ENCODE results near the gene GLDC. TPM values are rescaled to one million over a fixed set of nuclear protein-coding genes. Genes with fewer than 3 reads are reported as not detected.

GLDC gene
- total RNA-seq, 2 experiments from 2014 or later, result not detected

DNA sequence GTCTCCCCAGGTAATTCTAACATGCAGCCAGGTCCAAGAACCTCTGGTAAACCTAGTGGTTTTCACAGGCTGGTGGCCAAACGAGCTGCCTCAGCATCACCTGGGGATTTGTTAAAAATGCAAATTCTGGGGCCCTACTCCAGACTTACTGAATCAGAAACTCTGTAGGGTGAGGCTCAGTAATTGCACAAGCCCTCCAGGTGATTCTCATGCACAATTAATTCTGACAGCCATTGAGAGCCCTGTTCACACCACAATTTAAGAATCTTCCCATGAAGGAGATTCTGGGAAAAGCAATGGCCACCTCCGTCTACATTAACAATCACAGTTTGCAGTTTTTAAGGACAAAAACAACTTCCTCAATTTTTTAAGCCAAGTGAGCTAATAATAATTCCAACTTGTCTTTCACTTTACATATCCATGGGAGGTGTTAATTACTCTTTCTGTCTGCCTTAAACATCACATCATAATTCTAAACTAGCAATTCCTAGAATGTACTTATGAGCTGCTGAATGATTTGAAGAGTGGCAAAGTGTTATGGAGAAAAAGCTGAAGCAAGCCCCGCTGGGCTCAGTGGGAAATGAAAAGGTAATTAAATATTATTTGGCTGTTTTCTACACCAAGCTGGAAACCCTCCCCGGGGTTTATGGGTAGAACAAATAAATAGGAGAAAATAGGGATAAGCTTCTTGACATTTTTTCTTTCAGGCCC, 70.0 kb downstream of the GLDC start:
- TF ChIP-seq CTCF (conservative IDR thresholded peaks at IDR 0.05; ENCODE audit: low read length), result no peak
- no peak for TF ChIP-seq EZH2phosphoT487 (IDR thresholded peaks at IDR 0.05; ENCODE audit: borderline replicate concordance, low read depth, low read length)
- peak overlapping the region; percentile 17 for H3K4me3 ChIP-seq (ENCODE audit: low read depth, low read length, poor library complexity, severe bottlenecking)
- no peaks in the 10 kb centered on the region for H3K36me3 ChIP-seq (ENCODE audit: insufficient read depth, low read length)
- no TSS peak for BruUV-seq (replicated peaks)
- no peaks in the 10 kb centered on the region for H4K20me1 ChIP-seq (ENCODE audit: insufficient read depth, low read length)
- no peaks in the 10 kb centered on the region for H3K9me3 ChIP-seq (ENCODE audit: low read length)
- ChIA-PET CTCF (ENCODE audit: unreplicated experiment) (interaction anchor here (0.8 to 1.2 kb wide), 3 partner anchors 8 to 222 kb away, joined by 3 read pairs; no protein-coding TSS in a partner anchor), POLR2A (interaction anchor here (0.6 to 1.7 kb wide), 14 partner anchors 10 to 1765 kb away, joined by 3 to 5 read pairs (median 3); no protein-coding TSS in a partner anchor)
- peak; percentile 83 for DNase-seq (ENCODE audit: low spot score)
- peak overlapping the region; percentile 22; the same call in 1 of the 2 replicates for H2AFZ ChIP-seq (ENCODE audit: low read length)
- H3K4me1 ChIP-seq (ENCODE audit: insufficient read depth, low read length, poor library complexity, severe bottlenecking), result peaks cover 35% of the 10 kb centered on the region
- H3K27ac ChIP-seq (ENCODE audit: low read depth, low read length, poor library complexity, severe bottlenecking), result peak overlapping the region; percentile 33
- intact Hi-C loops (cut with micrococcal nuclease; ENCODE audit: unreplicated experiment), result no loop called here
- H3K4me2 ChIP-seq (ENCODE audit: low read length), result peak overlapping the region; percentile 54
- no peaks in the 10 kb centered on the region for H3K9me2 ChIP-seq (ENCODE audit: insufficient read depth, low read length)
- H3K79me2 ChIP-seq (ENCODE audit: insufficient read depth, low read depth, low read length), result no peaks in the 10 kb centered on the region

DNA sequence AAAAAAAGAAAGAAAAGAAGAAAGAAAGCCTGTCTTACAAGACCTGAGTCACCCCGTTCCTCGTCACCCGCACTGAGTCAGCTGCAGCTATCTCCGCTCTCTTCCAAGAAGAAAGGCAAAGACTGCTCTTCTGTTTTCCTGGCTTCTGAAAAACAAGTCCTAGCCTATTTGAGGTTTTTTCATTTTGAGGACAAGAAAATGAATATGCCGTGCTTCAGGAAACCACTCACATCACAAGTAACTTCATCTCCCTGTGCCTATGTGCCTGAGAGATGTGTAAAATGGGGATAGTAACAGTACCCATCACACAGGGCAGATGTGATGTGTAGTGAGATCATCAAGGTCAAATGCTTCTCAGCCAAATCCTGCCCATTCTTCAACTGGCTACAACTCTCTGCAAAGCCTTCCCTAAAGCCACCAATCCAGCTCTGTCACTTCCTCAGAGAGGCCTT, 78.4 kb downstream of the GLDC start:
- Histone ChIP-seq H3K4me1 (ENCODE audit: insufficient read depth, low read length, poor library complexity, severe bottlenecking) (no peaks in the 10 kb centered on the region), H3K4me2 (ENCODE audit: low read length) (no peak overlapping the region), H4K20me1 (ENCODE audit: insufficient read depth, low read length) (no peaks in the 10 kb centered on the region), H3K36me3 (ENCODE audit: insufficient read depth, low read length) (no peaks in the 10 kb centered on the region), H2AFZ (ENCODE audit: low read length) (no peak overlapping the region), H3K79me2 (ENCODE audit: insufficient read depth, low read depth, low read length) (no peaks in the 10 kb centered on the region), H3K9me2 (ENCODE audit: insufficient read depth, low read length) (no peaks in the 10 kb centered on the region), H3K9me3 (ENCODE audit: low read length) (no peaks in the 10 kb centered on the region), H3K27ac (ENCODE audit: low read depth, low read length, poor library complexity, severe bottlenecking) (no peak overlapping the region), H3K4me3 (ENCODE audit: low read depth, low read length, poor library complexity, severe bottlenecking) (no peak overlapping the region)
- intact Hi-C loops (cut with micrococcal nuclease; ENCODE audit: unreplicated experiment), result loop anchor here (5.0 kb wide), 1 partner anchor 510 kb away; no protein-coding TSS in a partner anchor
- TF ChIP-seq CTCF (conservative IDR thresholded peaks at IDR 0.05; ENCODE audit: low read length) (no peak), EZH2phosphoT487 (IDR thresholded peaks at IDR 0.05; ENCODE audit: borderline replicate concordance, low read depth, low read length) (no peak)
- ChIA-PET POLR2A (interaction anchor here (1.2 to 1.8 kb wide), 2 partner anchors 28 to 219 kb away, joined by 3 to 4 read pairs; no protein-coding TSS in a partner anchor), CTCF (ENCODE audit: unreplicated experiment) (no interaction called here)
- DNase-seq (ENCODE audit: low spot score), result no peak
- no TSS peak for BruUV-seq (replicated peaks)

Measured in OCI-LY7 (cell line).